ENCODE measurements around the gene FCGR3B. TPM values are rescaled to one million over a fixed set of nuclear protein-coding genes. Genes with fewer than 3 reads are reported as not detected.
A peak's percentile ranks its signal among the peaks of the same experiment; 100 is the strongest.
"Not testable (repeated sequence)": the region's sequence is repeated elsewhere in the genome, so short reads cannot be mapped to it uniquely, and the experiment has no call there.

The FCGR3B gene
- polyA plus RNA-seq, 3 donors from 2014 or later: 6.3 to 14.9 (median 8.8) TPM

DNA sequence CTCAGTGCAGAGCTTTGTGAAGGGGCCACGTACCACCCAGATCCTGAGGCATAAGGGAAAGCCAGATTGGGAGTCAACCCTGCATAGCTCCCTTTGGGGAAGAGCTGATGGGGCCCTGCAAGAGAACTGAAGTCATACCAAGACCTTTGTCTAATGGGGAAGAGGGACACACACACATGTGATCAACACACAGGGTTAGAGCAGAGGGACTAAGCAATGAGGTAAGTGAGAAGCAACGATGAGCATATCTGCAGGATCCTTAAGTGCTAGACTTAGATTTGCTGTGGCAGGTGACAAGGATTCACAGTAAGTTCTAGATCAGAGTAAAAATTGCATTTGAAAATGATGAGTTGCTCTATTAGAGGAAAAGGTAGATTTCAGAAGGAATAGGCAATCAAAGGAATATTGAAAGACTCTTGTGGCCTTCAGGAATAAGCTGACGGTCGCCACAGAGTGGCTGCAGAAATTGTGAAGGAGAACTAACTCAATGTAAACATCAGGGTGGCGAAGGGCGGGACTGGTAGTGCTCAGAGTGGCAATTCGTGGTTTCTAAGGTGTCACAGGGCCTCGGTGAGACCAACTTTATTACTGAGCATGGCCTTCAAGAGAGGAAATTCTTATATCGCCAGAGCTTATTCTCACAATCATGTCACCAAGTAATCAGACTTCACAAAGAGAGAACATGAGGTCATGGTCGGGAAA lies 4.4 kb downstream of the FCGR3B start:
- H3K36me3 Mint-ChIP-seq, H3K9me3 Mint-ChIP-seq: not testable (repeated sequence)
- Mint-ChIP-seq H3K4me1 (peaks cover 58 to 60% of the 10 kb centered on the region in 2 donors), H3K4me3 (peak overlapping the region; percentile 68 to 79 (median 73)), H3K27ac (peak overlapping the region; percentile 94 to 98 (median 96)), H3K27me3 (ENCODE audit: low read depth in 3 of 3) (peaks cover 6 to 10% (median 6%) of the 10 kb centered on the region in 3 donors)
- peak; percentile 62 to 69 (median 66) for DNase-seq

DNA sequence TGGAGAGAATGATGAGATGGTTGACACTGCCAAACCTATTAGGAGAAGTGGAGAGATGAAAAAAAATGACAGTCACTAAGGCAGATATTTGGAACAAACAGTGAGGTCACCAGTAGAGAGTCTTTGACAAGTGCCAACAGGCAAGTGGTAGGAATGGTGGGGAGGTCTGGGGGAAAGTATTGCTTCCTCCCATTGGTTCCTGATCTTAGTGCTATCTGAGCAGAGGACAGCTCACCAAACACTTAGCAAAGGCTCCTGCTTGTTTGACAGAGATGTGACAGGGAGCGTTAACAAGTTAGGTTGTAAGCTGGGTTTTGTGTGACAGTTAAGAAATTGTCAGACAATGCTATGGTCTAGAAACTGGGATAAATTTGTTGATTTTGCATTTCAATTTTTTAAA lies 6.4 kb downstream of the FCGR3B start:
- H3K27me3 Mint-ChIP-seq (ENCODE audit: low read depth in 3 of 3): peaks cover 10 to 18% (median 13%) of the 10 kb centered on the region in 3 donors
- not testable (repeated sequence) for H3K9me3 Mint-ChIP-seq, H3K36me3 Mint-ChIP-seq
- peak overlapping the region; percentile 44 to 80 (median 71) for H3K4me3 Mint-ChIP-seq
- peaks cover 74 to 75% of the 10 kb centered on the region in 2 donors for H3K4me1 Mint-ChIP-seq
- H3K27ac Mint-ChIP-seq: peak overlapping the region; percentile 92 to 96 (median 94)
- peak in 1 of 3 donors; percentile 11 for DNase-seq

DNA sequence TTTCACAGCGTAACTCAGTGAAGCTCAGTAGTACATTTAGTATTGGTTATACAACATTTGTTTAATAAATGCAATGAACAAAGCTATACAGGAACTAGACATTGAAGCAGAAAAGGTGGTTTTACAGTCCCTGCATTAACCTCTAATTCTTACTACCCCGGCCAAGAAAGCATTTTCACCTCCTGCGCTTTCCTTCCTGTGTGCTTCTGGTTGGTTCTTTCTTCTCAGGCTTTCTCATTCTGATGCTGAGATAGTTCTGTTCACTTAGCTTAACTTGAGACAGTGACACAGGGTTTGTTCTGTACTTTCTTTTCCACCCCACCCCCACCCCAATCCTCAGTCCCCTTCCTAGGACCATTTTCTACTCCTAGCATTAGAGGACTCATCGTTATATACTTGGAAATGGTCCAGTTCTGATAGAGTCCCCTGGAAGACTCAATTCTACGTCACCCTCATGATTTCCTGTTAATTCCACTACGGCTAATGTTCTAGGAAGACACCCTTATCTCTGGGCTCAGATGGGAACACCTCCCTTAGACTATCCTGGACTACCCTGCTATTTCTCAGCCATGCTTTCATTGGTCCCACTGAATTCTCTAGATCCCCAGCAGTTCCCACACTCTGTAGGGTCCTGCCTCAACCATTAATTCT lies 7.5 kb downstream of the FCGR3B start:
- Mint-ChIP-seq H3K27me3 (ENCODE audit: low read depth in 3 of 3) (peaks cover 10 to 18% (median 13%) of the 10 kb centered on the region in 3 donors), H3K27ac (peak overlapping the region; percentile 92 to 96 (median 94)), H3K4me3 (peak overlapping the region; percentile 62 to 80 (median 70)), H3K4me1 (peaks cover 70 to 75% of the 10 kb centered on the region in 2 donors)
- H3K36me3 Mint-ChIP-seq, H3K9me3 Mint-ChIP-seq: not testable (repeated sequence)
- peak; percentile 52 to 58 (median 53) for DNase-seq

DNA sequence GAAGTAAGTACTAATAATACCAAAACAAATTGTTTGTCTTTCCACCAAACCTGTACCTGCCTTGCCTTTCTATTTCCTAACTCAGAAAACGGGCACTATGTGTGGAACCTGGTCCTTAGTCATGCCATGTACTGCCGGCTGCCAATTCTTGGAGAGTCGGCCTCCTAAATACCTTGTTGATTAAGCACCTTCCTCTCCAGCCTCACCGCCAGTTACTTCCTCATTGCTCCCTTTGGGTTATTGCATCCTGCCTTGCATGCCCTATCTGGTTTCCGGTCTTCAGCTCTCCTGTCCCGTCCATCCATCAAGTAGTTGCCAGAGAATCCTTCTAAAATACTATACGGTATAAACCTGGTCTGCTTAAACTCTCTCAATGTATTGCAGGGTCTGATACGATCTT lies 8.9 kb downstream of the FCGR3B start:
- H3K27ac Mint-ChIP-seq: peak overlapping the region; percentile 94 to 99 (median 96)

DNA sequence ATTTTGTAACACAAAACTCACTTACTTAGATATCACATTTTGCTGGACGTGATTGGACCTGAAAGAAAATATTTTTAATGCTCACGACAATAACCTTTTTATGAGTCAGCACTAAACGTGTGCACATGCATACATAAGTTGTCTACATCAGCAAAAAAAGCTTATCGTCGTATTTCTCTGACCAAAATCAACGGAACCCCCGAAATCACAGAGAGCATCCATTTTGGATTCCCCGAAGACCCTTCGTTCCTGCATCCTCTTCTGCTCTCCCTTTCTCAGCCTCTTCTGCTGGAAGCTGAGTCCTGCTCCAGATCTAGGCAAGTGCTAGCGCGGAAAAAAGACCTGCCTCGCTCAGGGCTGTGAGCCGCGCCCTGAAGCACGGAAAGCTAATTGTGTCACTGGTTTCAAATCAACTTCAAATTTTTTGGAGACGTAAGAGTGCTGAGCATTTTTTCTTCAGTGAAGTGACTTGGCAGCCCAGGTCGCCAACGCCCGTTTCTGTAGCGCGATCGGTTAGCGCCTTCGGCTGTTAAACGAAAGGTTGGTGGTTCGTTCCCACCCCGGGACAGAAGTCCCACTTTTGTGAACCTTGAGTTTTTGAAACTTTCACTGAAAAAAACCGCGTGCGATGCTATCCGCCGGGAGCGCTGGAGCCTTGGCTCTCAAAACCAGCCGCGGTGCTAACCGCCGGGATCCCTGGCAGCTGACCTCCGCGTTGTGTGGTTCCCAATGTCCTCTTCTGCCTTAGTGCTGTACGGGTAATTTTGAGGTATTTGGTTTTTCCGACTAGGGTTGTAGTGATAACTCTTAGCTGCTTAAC lies 9.6 kb downstream of the FCGR3B start:
- not testable (repeated sequence) for H3K36me3 Mint-ChIP-seq, H3K9me3 Mint-ChIP-seq
- H3K4me3 Mint-ChIP-seq: peak overlapping the region; percentile 92 to 100 (median 99)
- H3K27me3 Mint-ChIP-seq (ENCODE audit: low read depth in 3 of 3): peaks cover 10 to 18% (median 13%) of the 10 kb centered on the region in 3 donors
- peak; percentile 83 to 85 (median 85) for DNase-seq
- peaks cover 53 to 58% of the 10 kb centered on the region in 2 donors for H3K4me1 Mint-ChIP-seq
- H3K27ac Mint-ChIP-seq: peak overlapping the region; percentile 94 to 99 (median 96)

More for the DNA sequence above, 8.9 kb downstream of the FCGR3B start:
- Mint-ChIP-seq H3K4me3 (peak overlapping the region; percentile 92 to 100 (median 99)), H3K4me1 (peaks cover 59 to 65% of the 10 kb centered on the region in 2 donors), H3K27me3 (ENCODE audit: low read depth in 3 of 3) (peaks cover 10 to 18% (median 13%) of the 10 kb centered on the region in 3 donors)
- H3K36me3 Mint-ChIP-seq, H3K9me3 Mint-ChIP-seq: not testable (repeated sequence)
- peak; percentile 29 to 44 (median 33) for DNase-seq

DNA sequence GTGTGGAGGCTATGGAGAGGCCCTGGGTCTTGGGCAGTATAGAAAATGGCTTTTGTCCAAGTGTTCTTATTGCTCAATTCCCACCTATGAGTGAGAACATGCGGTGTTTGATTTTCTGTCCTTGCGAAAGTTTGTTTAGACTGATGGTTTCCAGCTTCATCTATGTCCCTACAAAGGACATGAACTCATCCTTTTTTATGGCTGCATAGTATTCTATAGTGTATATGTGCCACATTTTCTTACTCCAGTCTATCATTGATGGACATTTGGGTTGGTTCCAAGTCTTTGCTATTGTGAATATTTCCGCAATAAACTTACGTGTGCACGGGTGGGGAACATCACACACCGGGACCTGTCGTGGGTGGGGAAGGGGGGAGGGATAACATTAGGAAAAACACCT lies 10.6 kb downstream of the FCGR3B start:
- peak overlapping the region in 3 of 5 donors; percentile 63 to 100 (median 99) for H3K4me3 Mint-ChIP-seq
- H3K27ac Mint-ChIP-seq: peak overlapping the region; percentile 55 to 99 (median 94)
- not testable (repeated sequence) for H3K9me3 Mint-ChIP-seq

DNA sequence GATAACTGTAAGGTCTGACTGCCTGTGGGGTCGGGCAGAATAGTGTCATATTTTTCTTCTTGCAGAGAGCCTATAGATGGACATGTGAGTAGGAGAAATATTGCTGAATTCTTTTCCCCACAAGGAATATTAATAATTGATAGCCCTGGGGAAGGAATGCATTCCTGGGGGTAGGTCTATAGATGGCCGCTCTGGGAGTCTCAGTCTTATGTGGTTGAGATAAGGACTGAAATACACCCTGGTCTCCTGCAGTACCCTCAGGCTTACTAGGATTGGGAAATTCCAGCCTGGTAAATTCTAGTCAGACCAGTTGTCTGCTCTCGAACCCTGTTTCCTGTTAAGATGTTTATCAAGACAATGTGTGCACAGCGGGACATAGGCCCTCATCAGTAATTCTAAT lies 12.5 kb downstream of the FCGR3B start:
- not testable (repeated sequence) for DNase-seq, H3K4me3 Mint-ChIP-seq, H3K27ac Mint-ChIP-seq

More for the DNA sequence above, 10.6 kb downstream of the FCGR3B start:
- not testable (repeated sequence) for DNase-seq, H3K36me3 Mint-ChIP-seq
- Mint-ChIP-seq H3K27me3 (ENCODE audit: low read depth in 3 of 3) (peaks cover 10 to 18% (median 13%) of the 10 kb centered on the region in 3 donors), H3K4me1 (peaks cover 47 to 52% of the 10 kb centered on the region in 2 donors)

DNA sequence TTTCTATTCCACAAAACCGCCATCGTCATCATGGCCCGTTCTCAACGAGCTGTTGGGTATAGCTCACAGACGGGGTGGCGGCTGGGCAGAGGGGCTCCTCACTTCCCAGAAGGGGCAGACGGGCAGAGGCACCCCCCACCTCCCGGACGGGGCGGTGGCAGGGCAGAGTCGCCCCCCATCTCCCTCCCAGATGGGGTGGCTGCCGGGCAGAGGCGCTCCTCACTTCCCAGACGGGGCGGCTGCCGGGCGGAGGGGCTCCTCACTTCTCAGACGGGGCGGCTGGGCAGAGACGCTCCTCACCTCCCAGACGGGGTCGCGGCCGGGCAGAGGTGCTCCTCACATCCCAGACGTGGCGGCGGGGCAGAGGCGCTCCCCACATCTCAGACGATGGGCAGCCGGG lies 14.6 kb downstream of the FCGR3B start:
- Mint-ChIP-seq H3K27me3 (ENCODE audit: low read depth in 3 of 3) (peaks cover 17 to 22% (median 21%) of the 10 kb centered on the region in 3 donors), H3K4me1 (peaks cover 33 to 34% of the 10 kb centered on the region in 2 donors)
- DNase-seq, H3K4me3 Mint-ChIP-seq, H3K27ac Mint-ChIP-seq, H3K36me3 Mint-ChIP-seq, H3K9me3 Mint-ChIP-seq: not testable (repeated sequence)

More for the DNA sequence above, 12.5 kb downstream of the FCGR3B start:
- Mint-ChIP-seq H3K4me1 (peaks cover 32 to 34% of the 10 kb centered on the region in 2 donors), H3K27me3 (ENCODE audit: low read depth in 3 of 3) (peaks cover 10 to 18% (median 13%) of the 10 kb centered on the region in 3 donors)
- H3K9me3 Mint-ChIP-seq, H3K36me3 Mint-ChIP-seq: not testable (repeated sequence)

DNA sequence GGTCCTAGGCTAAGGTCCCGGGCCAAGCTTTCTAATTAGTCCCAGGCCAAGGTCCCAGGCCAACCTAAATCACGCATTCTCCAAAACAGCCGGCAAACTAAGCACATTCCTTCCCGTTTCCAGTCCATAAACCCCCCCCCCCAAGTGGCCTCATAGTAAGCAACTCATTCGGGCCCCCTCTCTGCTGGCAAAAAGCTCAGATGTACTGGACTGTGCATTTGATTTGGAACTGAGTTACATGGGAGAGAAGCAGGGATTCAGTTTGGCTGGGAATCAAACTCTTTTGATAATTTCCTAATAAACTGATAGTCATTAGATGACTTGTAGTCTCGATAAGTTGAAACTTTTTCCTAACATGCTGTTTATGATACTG lies 17.8 kb downstream of the FCGR3B start:
- peak overlapping the region; percentile 86 to 99 (median 98) for H3K27ac Mint-ChIP-seq
- H3K36me3 Mint-ChIP-seq, H3K9me3 Mint-ChIP-seq, DNase-seq: not testable (repeated sequence)
- peaks cover 25 to 34% of the 10 kb centered on the region in 2 donors for H3K4me1 Mint-ChIP-seq
- peak overlapping the region; percentile 92 to 97 (median 94) for H3K4me3 Mint-ChIP-seq
- H3K27me3 Mint-ChIP-seq (ENCODE audit: low read depth in 3 of 3): peaks cover 14 to 17% (median 16%) of the 10 kb centered on the region in 3 donors

DNA sequence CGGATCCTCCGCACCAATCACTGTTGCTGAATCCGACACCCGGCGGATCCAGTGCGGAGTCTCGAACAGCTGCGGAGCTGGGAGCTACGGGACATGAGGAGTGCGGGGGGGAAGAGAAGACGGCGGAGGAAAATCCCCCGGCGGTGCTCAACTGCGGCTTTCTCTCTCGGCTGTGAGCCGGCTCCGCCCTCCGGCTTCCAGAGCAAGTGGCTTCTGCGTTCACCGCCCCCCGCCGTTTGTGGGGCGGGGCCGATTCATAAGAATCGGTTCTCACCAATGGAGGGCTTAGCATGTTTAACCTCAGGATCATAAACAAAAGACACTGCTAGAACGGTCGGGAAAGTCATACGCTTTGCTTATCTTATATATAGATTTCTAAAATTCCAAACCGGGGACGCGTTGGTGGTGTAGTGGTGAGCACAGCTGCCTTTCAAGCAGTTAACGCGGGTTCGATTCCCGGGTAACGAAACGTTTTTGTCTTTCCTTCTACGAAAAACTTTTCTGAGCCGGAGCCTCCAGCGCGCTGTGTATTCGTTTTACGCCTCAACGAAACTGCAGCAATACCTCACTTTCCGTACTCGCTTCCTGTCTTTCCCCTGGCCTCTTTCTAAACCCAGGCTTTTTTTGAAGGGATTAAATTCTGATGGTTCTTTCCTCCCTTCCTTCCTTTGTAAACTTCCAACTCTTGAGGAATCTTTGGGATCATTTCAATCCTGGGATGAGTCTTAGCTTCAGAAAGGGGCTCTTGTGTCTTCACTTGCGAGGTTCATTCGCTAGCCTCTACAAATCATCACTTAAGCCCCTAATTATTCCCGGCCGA lies 18.4 kb downstream of the FCGR3B start:
- H3K36me3 Mint-ChIP-seq, H3K9me3 Mint-ChIP-seq: not testable (repeated sequence)
- Mint-ChIP-seq H3K4me3 (peak overlapping the region; percentile 92 to 97 (median 94)), H3K27me3 (ENCODE audit: low read depth in 3 of 3) (peaks cover 14 to 17% (median 16%) of the 10 kb centered on the region in 3 donors), H3K4me1 (peaks cover 25 to 34% of the 10 kb centered on the region in 2 donors), H3K27ac (peak overlapping the region; percentile 86 to 99 (median 98))
- peak; percentile 88 to 93 (median 89) for DNase-seq

DNA sequence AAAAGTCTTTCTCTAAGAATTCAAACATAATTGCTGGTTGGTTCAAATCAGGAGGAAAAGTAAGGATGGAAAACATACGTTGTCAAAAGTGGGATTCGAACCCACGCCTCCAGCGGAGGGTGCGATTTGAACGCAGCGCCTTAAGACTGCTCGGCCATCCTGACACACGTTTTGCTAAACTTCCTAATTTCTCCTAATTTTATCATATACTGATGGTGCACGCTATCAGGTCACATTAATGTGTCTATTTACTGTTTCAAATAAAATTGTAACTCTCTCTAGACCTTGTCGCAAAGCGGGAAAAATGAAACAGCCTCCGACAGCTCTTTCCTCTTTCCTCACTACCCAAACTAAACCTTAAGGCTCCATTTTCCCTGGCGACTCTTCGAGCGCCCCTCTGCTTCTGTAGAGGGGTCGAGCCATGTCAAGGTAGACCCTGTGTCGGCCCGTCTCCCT lies 19.1 kb downstream of the FCGR3B start:
- not testable (repeated sequence) for H3K9me3 Mint-ChIP-seq, H3K36me3 Mint-ChIP-seq, DNase-seq
- H3K4me3 Mint-ChIP-seq: peak overlapping the region; percentile 92 to 97 (median 94)
- peaks cover 25 to 34% of the 10 kb centered on the region in 2 donors for H3K4me1 Mint-ChIP-seq
- peaks cover 14 to 17% (median 16%) of the 10 kb centered on the region in 3 donors for H3K27me3 Mint-ChIP-seq (ENCODE audit: low read depth in 3 of 3)
- H3K27ac Mint-ChIP-seq: peak overlapping the region; percentile 86 to 99 (median 98)

DNA sequence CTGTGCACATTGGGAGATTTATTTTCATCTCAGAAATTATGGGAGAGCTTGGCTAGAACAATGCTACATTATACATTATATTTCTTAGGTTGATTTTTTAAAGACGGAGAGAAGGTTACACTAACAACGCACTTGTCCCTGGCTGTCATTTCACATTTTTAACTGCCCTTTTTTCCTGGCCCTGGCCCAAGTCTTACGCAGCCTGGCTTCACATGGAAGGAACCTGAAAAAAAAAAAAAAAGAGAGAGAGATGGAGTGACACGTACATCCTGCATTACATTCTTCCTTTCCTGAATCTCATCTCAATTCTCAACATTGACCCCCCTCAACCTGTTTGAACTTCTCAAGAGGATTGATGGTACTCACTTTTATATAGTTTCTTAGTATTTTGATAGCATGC lies 20.8 kb downstream of the FCGR3B start:
- Mint-ChIP-seq H3K4me3 (peak overlapping the region in 3 of 5 donors; percentile 24 to 33 (median 32)), H3K4me1 (peaks cover 25 to 34% of the 10 kb centered on the region in 2 donors), H3K27ac (peak overlapping the region in 2 of 6 donors; percentile 6 to 68), H3K36me3 (peaks cover 2 to 10% (median 3%) of the 10 kb centered on the region in 3 donors), H3K27me3 (ENCODE audit: low read depth in 3 of 3) (peaks cover 14 to 17% (median 16%) of the 10 kb centered on the region in 3 donors)
- DNase-seq, H3K9me3 Mint-ChIP-seq: not testable (repeated sequence)
